ENCODE results near the gene BUB1. TPM values are rescaled to one million over a fixed set of nuclear protein-coding genes. Genes with fewer than 3 reads are reported as not detected.

BUB1 gene
- total RNA-seq, 1 donor from 2014 or later, result 0.66 TPM

- no peaks in the 10 kb centered on the region for H3K9me3 ChIP-seq (replicated peaks)
- intact Hi-C loops (cut with micrococcal nuclease), result no loop called here
- no peak for TF ChIP-seq CTCF (IDR thresholded peaks at IDR 0.05; ENCODE audit: borderline replicate concordance)
- H3K4me3 ChIP-seq, result no peak overlapping the region
- DNase-seq, result peak; percentile 34
- H3K27ac ChIP-seq (replicated peaks), result no peak overlapping the region
- peaks cover 28% of the 10 kb centered on the region for H3K4me1 ChIP-seq
- H3K27me3 ChIP-seq (ENCODE audit: low read depth), result no peaks in the 10 kb centered on the region
- no peaks in the 10 kb centered on the region for H3K36me3 ChIP-seq
Observed at GRCh38 chr2:110720547-110720946, 42.7 kb upstream of the BUB1 start.

GRCh38 chr2:110718990-110719389 lies 41.1 kb upstream of the BUB1 start:
- Histone ChIP-seq H3K4me1 (peaks cover 28% of the 10 kb centered on the region), H3K4me3 (no peak overlapping the region), H3K36me3 (no peaks in the 10 kb centered on the region), H3K27ac (replicated peaks) (no peak overlapping the region), H3K9me3 (replicated peaks) (no peaks in the 10 kb centered on the region), H3K27me3 (ENCODE audit: low read depth) (no peaks in the 10 kb centered on the region)
- TF ChIP-seq CTCF (IDR thresholded peaks at IDR 0.05; ENCODE audit: borderline replicate concordance), result no peak
- intact Hi-C loops (cut with micrococcal nuclease), result no loop called here
- DNase-seq, result no peak

GRCh38 chr2:110718382-110718781 lies 40.5 kb upstream of the BUB1 start:
- no peak for TF ChIP-seq CTCF (IDR thresholded peaks at IDR 0.05; ENCODE audit: borderline replicate concordance)
- Histone ChIP-seq H3K9me3 (replicated peaks) (no peaks in the 10 kb centered on the region), H3K27me3 (ENCODE audit: low read depth) (no peaks in the 10 kb centered on the region), H3K4me3 (no peak overlapping the region), H3K4me1 (peaks cover 28% of the 10 kb centered on the region), H3K27ac (replicated peaks) (peak overlapping the region; percentile 23), H3K36me3 (no peaks in the 10 kb centered on the region)
- no peak for DNase-seq
- intact Hi-C loops (cut with micrococcal nuclease), result no loop called here

GRCh38 chr2:110717734-110718133 lies 39.9 kb upstream of the BUB1 start:
- Histone ChIP-seq H3K4me3 (no peak overlapping the region), H3K9me3 (replicated peaks) (no peaks in the 10 kb centered on the region), H3K27ac (replicated peaks) (peak overlapping the region; percentile 23), H3K27me3 (ENCODE audit: low read depth) (no peaks in the 10 kb centered on the region), H3K4me1 (peaks cover 28% of the 10 kb centered on the region), H3K36me3 (no peaks in the 10 kb centered on the region)
- DNase-seq, result no peak
- no peak for TF ChIP-seq CTCF (IDR thresholded peaks at IDR 0.05; ENCODE audit: borderline replicate concordance)
- intact Hi-C loops (cut with micrococcal nuclease), result no loop called here

- DNase-seq, result no peak
- peaks cover 28% of the 10 kb centered on the region for H3K4me1 ChIP-seq
- H3K9me3 ChIP-seq (replicated peaks), result no peaks in the 10 kb centered on the region
- no peaks in the 10 kb centered on the region for H3K36me3 ChIP-seq
- intact Hi-C loops (cut with micrococcal nuclease), result no loop called here
- no peak for TF ChIP-seq CTCF (IDR thresholded peaks at IDR 0.05; ENCODE audit: borderline replicate concordance)
- H3K4me3 ChIP-seq, result no peak overlapping the region
- peak overlapping the region; percentile 6 for H3K27ac ChIP-seq (replicated peaks)
- peaks cover 3% of the 10 kb centered on the region for H3K27me3 ChIP-seq (ENCODE audit: low read depth)
Observed at GRCh38 chr2:110716959-110717645, 39.2 kb upstream of the BUB1 start.
